CD14-positive monocyte (primary cell): ENCODE data around the gene EPHB2. TPM values are rescaled to one million over a fixed set of nuclear protein-coding genes. Genes with fewer than 3 reads are reported as not detected.

Experiments used
- DNase-seq, 3 donors: peaks; one replicate each; pipeline ENCODE4 v3.0.0-alpha.2; 2011 to 2022
- H2AFZ ChIP-seq: 2 replicates; pipeline ENCODE4 v1.6.0; 2012; ENCODE audit warnings: mild to moderate bottlenecking, low read depth, low read length, inconsistent platforms; ENCODE audit not compliant: insufficient read depth, poor library complexity, severe bottlenecking
- H3K27ac ChIP-seq, 2 donors: 1 replicate in 1 of 2; 2 replicates in 1 of 2; pipeline ENCODE4 v1.5.1; 2012 to 2013; ENCODE audit warnings: low read length in 2 of 2, control low read depth in 1 of 2, inconsistent platforms in 1 of 2, low read depth in 1 of 2, mild to moderate bottlenecking in 1 of 2
- H3K27me3 ChIP-seq, 2 donors: one replicate each; pipeline versions ENCODE4 v1.6.0 to v1.6.1; 2011 to 2013; ENCODE audit warnings: low read length in 2 of 2; ENCODE audit not compliant: control insufficient read depth in 2 of 2, insufficient read depth in 2 of 2
- H3K36me3 ChIP-seq, 2 donors: replicated peaks in 1 of 2; 1 replicate in 1 of 2; 2 replicates in 1 of 2; pipeline versions ENCODE4 v1.5.1 to v1.6.1; 2012 to 2013; ENCODE audit warnings: low read length in 2 of 2, control low read depth in 1 of 2, inconsistent platforms in 1 of 2, mild to moderate bottlenecking in 1 of 2; ENCODE audit not compliant: insufficient read depth in 2 of 2, control insufficient read depth in 1 of 2
- H3K4me1 ChIP-seq, 2 donors: 1 replicate in 1 of 2; 2 replicates in 1 of 2; pipeline versions ENCODE4 v1.5.1 to v1.6.1; 2012 to 2013; ENCODE audit warnings: low read length in 2 of 2, control low read depth in 1 of 2, inconsistent platforms in 1 of 2, mild to moderate bottlenecking in 1 of 2, moderate library complexity in 1 of 2; ENCODE audit not compliant: insufficient read depth in 2 of 2, control insufficient read depth in 1 of 2
- H3K4me2 ChIP-seq: replicated peaks from 2 replicates; pipeline ENCODE3; 2012; ENCODE audit warnings: low read length, moderate library complexity, mild to moderate bottlenecking; ENCODE audit not compliant: poor library complexity, severe bottlenecking; ENCODE audit errors: extremely low read depth
- H3K4me3 ChIP-seq, 3 experiments: fragments of 200-600 bp in 1 of 3; sonication (generic) in 1 of 3; replicated peaks in 1 of 3; 1 replicate in 2 of 3; 2 replicates in 1 of 3; pipeline ENCODE4 v1.5.1; 2011 to 2013; ENCODE audit warnings: low read length in 3 of 3, mild to moderate bottlenecking in 3 of 3, control low read depth in 2 of 3, low read depth in 2 of 3, inconsistent platforms in 1 of 3, moderate library complexity in 1 of 3
- H3K79me2 ChIP-seq: 2 replicates; pipeline ENCODE4 v1.6.0; 2012; ENCODE audit warnings: mild to moderate bottlenecking, control low read depth, inconsistent platforms, low read length, moderate library complexity; ENCODE audit not compliant: insufficient read depth
- H3K9ac ChIP-seq: 2 replicates; pipeline ENCODE4 v1.6.0; 2017; ENCODE audit warnings: low read length, mild to moderate bottlenecking; ENCODE audit not compliant: insufficient read depth, poor library complexity, severe bottlenecking
- H3K9me3 ChIP-seq, 2 donors: replicated peaks in 1 of 2; 1 replicate in 1 of 2; 2 replicates in 1 of 2; pipeline versions ENCODE4 v1.5.1 to v1.6.1; 2012 to 2013; ENCODE audit warnings: low read length in 2 of 2, control low read depth in 1 of 2; ENCODE audit not compliant: control insufficient read depth in 1 of 2, insufficient read depth in 1 of 2
- H4K20me1 ChIP-seq: 2 replicates; pipeline ENCODE4 v1.6.0; 2012; ENCODE audit warnings: mild to moderate bottlenecking, low read length, control low read depth, moderate library complexity; ENCODE audit not compliant: insufficient read depth
- H3K27ac Mint-ChIP-seq, 7 donors: one replicate each; pipeline ENCODE4 v1.8.0; 2020; ENCODE audit warnings: mild to moderate bottlenecking in 7 of 7, mixed read lengths in 7 of 7, moderate library complexity in 6 of 7, inconsistent platforms in 2 of 7
- H3K27me3 Mint-ChIP-seq, 3 donors: one replicate each; pipeline ENCODE4 v1.8.0; 2021 to 2022; ENCODE audit warnings: low read depth in 3 of 3, mild to moderate bottlenecking in 3 of 3, mixed read lengths in 3 of 3, moderate library complexity in 3 of 3, inconsistent platforms in 1 of 3
- H3K36me3 Mint-ChIP-seq, 2 donors: one replicate each; pipeline ENCODE4 v1.8.0; 2020; ENCODE audit warnings: mixed read lengths in 2 of 2, inconsistent platforms in 1 of 2, mild to moderate bottlenecking in 1 of 2
- H3K4me1 Mint-ChIP-seq: one replicate; pipeline ENCODE4 v1.8.0; 2020; ENCODE audit warnings: mild to moderate bottlenecking, mixed read lengths
- H3K4me3 Mint-ChIP-seq, 2 donors: one replicate each; pipeline ENCODE4 v1.8.0; 2020; ENCODE audit warnings: mild to moderate bottlenecking in 2 of 2, mixed read lengths in 2 of 2, moderate library complexity in 1 of 2
- H3K9me3 Mint-ChIP-seq, 7 donors: one replicate each; pipeline ENCODE4 v1.8.0; 2020 to 2022; ENCODE audit warnings: mixed read lengths in 7 of 7, mild to moderate bottlenecking in 6 of 7, moderate library complexity in 6 of 7, inconsistent platforms in 2 of 7
- WGBS: methylation state at CpG from one replicate; pipeline ENCODE4 v1.1.5; 2013; ENCODE audit warnings: missing lambda C conversion rate; ENCODE audit not compliant: insufficient coverage; 5-methylcytosine and 5-hydroxymethylcytosine counted together
- intact Hi-C, 2 donors: fragments of 100-400 bp; cut with micrococcal nuclease; formaldehyde crosslinking; loops; one replicate each; pipeline versions ENCODE4 v1.15.0 to v1.15.1; 2023
- polyA plus RNA-seq, 3 donors: library from polyadenylated mRNA; depleted of rRNA in 1 of 3; unstranded in 2 of 3; stranded (reverse) in 1 of 3; fragments of 300-500 nt in 2 of 3; fragments of >200 nt in 1 of 3; fragmentation: Illumina TruSeq in 2 of 3; gene quantifications; 1 replicate in 2 of 3; 2 replicates in 1 of 3; pipeline ENCODE4 v1.2.3, GENCODE V29; 2012 to 2021
- TF ChIP-seq, protein P1 (sequence below): fragments of 200-600 bp; IDR thresholded peaks from one replicate; pipeline ENCODE4 v1.8.0; 2022; ENCODE audit warnings: antibody characterized with exemption, mild to moderate bottlenecking

The EPHB2 gene
- polyA plus RNA-seq, 3 donors = 2.9 to 5.6 (median 3.4) TPM

DNA sequence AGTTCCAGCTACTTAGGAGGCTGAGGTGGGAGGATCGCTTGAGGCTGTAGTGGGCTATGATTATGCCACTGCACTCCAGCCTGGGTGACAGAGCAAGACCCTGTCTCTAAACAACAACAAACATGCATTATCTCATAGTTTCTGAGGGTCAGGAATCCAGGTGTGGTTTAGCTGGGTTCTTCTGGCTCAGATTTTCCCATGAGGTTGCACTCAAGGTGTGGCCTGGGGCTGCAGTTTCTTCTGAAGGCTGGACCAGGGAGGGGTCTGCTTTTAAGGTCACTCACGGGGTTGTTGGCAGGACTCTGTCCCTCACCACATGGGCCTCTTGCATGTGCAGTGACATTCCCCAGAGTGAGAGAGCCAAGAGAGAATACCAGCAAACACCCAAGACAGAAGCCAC is 77.0 kb downstream of the EPHB2 start:
- H3K27me3 ChIP-seq = no peaks in the 10 kb centered on the region
- no peak overlapping the region for H3K4me2 ChIP-seq
- intact Hi-C loops = no loop called here
- H3K36me3 ChIP-seq = no peaks in the 10 kb centered on the region
- Mint-ChIP-seq H3K4me1 (no peaks in the 10 kb centered on the region), H3K27ac (no peak overlapping the region), H3K36me3 (peaks cover 0 to 4% of the 10 kb centered on the region in 2 donors), H3K9me3 (no peaks in the 10 kb centered on the region), H3K27me3 (peaks cover 4 to 15% (median 10%) of the 10 kb centered on the region in 3 donors), H3K4me3 (no peak overlapping the region)
- no peaks in the 10 kb centered on the region for H3K9me3 ChIP-seq
- no peak for DNase-seq
- WGBS = 91% methylated on average over 1 of the region's 2 CpGs
- H3K4me3 ChIP-seq = no peak overlapping the region
- TF ChIP-seq, protein P1, sequence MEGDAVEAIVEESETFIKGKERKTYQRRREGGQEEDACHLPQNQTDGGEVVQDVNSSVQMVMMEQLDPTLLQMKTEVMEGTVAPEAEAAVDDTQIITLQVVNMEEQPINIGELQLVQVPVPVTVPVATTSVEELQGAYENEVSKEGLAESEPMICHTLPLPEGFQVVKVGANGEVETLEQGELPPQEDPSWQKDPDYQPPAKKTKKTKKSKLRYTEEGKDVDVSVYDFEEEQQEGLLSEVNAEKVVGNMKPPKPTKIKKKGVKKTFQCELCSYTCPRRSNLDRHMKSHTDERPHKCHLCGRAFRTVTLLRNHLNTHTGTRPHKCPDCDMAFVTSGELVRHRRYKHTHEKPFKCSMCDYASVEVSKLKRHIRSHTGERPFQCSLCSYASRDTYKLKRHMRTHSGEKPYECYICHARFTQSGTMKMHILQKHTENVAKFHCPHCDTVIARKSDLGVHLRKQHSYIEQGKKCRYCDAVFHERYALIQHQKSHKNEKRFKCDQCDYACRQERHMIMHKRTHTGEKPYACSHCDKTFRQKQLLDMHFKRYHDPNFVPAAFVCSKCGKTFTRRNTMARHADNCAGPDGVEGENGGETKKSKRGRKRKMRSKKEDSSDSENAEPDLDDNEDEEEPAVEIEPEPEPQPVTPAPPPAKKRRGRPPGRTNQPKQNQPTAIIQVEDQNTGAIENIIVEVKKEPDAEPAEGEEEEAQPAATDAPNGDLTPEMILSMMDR = no peak
- no peak overlapping the region for H3K27ac ChIP-seq
- no peak overlapping the region for H2AFZ ChIP-seq
- H3K4me1 ChIP-seq = no peaks in the 10 kb centered on the region
- no peaks in the 10 kb centered on the region for H4K20me1 ChIP-seq
- H3K9ac ChIP-seq = no peak overlapping the region
- no peaks in the 10 kb centered on the region for H3K79me2 ChIP-seq

- WGBS = no CpG with 5 or more reads among the region's 2 CpGs
Observed at GRCh38 chr1:22788254-22788661, 77.6 kb downstream of the EPHB2 start.

More at GRCh38 chr1:22788254-22788661, 77.6 kb downstream of the EPHB2 start:
- Mint-ChIP-seq H3K27ac (no peak overlapping the region), H3K36me3 (peaks cover 0 to 4% of the 10 kb centered on the region in 2 donors), H3K4me3 (no peak overlapping the region), H3K4me1 (no peaks in the 10 kb centered on the region), H3K9me3 (no peaks in the 10 kb centered on the region), H3K27me3 (peaks cover 4 to 15% (median 10%) of the 10 kb centered on the region in 3 donors)
- Histone ChIP-seq H3K4me1 (no peaks in the 10 kb centered on the region), H3K9me3 (no peaks in the 10 kb centered on the region), H4K20me1 (no peaks in the 10 kb centered on the region), H2AFZ (no peak overlapping the region), H3K4me2 (no peak overlapping the region), H3K36me3 (no peaks in the 10 kb centered on the region), H3K27ac (no peak overlapping the region), H3K4me3 (no peak overlapping the region), H3K27me3 (no peaks in the 10 kb centered on the region), H3K79me2 (no peaks in the 10 kb centered on the region), H3K9ac (no peak overlapping the region)
- TF ChIP-seq, protein P1 = no peak
- intact Hi-C loops = no loop called here
- DNase-seq = no peak
